Measurements from ENCODE around the gene THAP3. TPM values are rescaled to one million over a fixed set of nuclear protein-coding genes. Genes with fewer than 3 reads are reported as not detected.
"Not testable (repeated sequence)": the region's sequence is repeated elsewhere in the genome, so short reads cannot be mapped to it uniquely, and the experiment has no call there.

Gene THAP3
- total and polyA plus RNA-seq, 2 of the 8 experiments (the other 6 are each of a cell fraction or from before 2014, with no cell fraction given), result 8.2 to 15.3 TPM

DNA sequence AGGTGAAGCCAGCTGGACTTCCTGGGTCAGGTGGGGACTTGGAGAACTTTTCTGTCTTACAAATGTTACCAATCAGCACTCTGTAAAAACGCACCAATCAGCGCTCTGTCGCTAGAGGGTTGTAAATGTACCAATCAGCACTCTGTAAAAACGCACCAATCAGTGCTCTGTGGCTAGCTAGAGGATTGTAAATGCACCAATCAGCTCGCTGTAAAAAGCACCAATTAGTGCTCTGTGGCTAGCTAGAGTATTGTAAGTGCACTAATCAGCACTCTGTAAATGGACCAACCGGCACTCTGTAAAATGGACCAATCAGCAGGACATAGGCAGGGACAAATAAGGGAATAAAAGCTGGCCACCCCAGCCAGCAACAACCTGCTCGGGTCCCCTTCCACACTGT is 37.8 kb downstream of the THAP3 start:
- not testable (repeated sequence) for H3K27ac ChIP-seq (ENCODE audit: low read depth, low read length); H4K91ac ChIP-seq (replicated peaks; ENCODE audit: insufficient read length, low read length); H3K79me1 ChIP-seq (ENCODE audit: low read depth, low read length); FAIRE-seq; H2BK5ac ChIP-seq (ENCODE audit: low read depth, low read length); H3K23ac ChIP-seq (ENCODE audit: insufficient read length); H4K8ac ChIP-seq (ENCODE audit: extremely low read depth, insufficient read depth, low read length); H2BK20ac ChIP-seq (ENCODE audit: low read length); H3K14ac ChIP-seq (ENCODE audit: insufficient read length); H3K4me3 ChIP-seq (ENCODE audit: extremely low read depth in 1 of 4, insufficient read depth in 2 of 4, low read depth in 3 of 4, low read length in 4 of 4); H4K5ac ChIP-seq (ENCODE audit: insufficient read length, low read depth, low read length); H2BK120ac ChIP-seq (replicated peaks; ENCODE audit: low read depth, low read length); H2BK15ac ChIP-seq (ENCODE audit: low read length); H3K18ac ChIP-seq (ENCODE audit: extremely low read depth, low read length); H2AFZ ChIP-seq (ENCODE audit: low read length); H3K4me1 ChIP-seq (replicated peaks in 1 of 4; ENCODE audit: control insufficient read depth in 3 of 4, insufficient read depth in 4 of 4, low read length in 3 of 4); H3K9me3 ChIP-seq (ENCODE audit: insufficient read depth in 2 of 2, low read depth in 1 of 2, low read length in 1 of 2); H3K4me2 ChIP-seq (ENCODE audit: insufficient read depth in 1 of 2, low read depth in 2 of 2, low read length in 2 of 2); H3K9ac ChIP-seq (replicated peaks in 1 of 4; ENCODE audit: extremely low read depth in 1 of 4, low read depth in 3 of 4, low read length in 3 of 4); H3K27me3 ChIP-seq (replicated peaks in 1 of 4; ENCODE audit: control insufficient read depth in 3 of 4, extremely low read depth in 1 of 4, insufficient read depth in 3 of 4, low read length in 3 of 4); H2AK5ac ChIP-seq (ENCODE audit: low read depth, low read length); DNase-seq (ENCODE audit: low read depth in 1 of 2, low spot score in 2 of 2); H3K56ac ChIP-seq (replicated peaks; ENCODE audit: insufficient read length, low read depth, low read length); H3K4ac ChIP-seq (replicated peaks; ENCODE audit: insufficient read length, low read depth, low read length); H2BK12ac ChIP-seq (ENCODE audit: low read depth, low read length); H3K23me2 ChIP-seq (ENCODE audit: low read depth, low read length)
- WGBS, 2 experiments (ENCODE audit: extremely low coverage in 1 of 2, insufficient coverage in 1 of 2, insufficient read length in 1 of 2, insufficient replicate concordance in 2 of 2, low coverage in 1 of 2, low lambda C conversion rate in 2 of 2, missing lambda C conversion rate in 1 of 2), result 92% methylated on average over 7 of the region's 7 CpGs; no CpG with 5 or more reads in 1 of the 2 experiments
- POLR2A ChIA-PET (ENCODE audit: partially characterized antibody), result interaction anchor here (1.3 to 2.1 kb wide), 2 partner anchors 9 kb away, joined by 3 to 7 read pairs; no protein-coding TSS in a partner anchor
- peaks cover 0 to 13% of the 10 kb centered on the region in 2 experiments for H4K20me1 ChIP-seq (replicated peaks in 1 of 2; ENCODE audit: control insufficient read depth in 1 of 2, insufficient read depth in 2 of 2, low read length in 2 of 2)
- H3K79me2 ChIP-seq (ENCODE audit: control insufficient read depth in 1 of 2, insufficient read depth in 2 of 2, low read length in 2 of 2), result peaks cover 0 to 18% of the 10 kb centered on the region in 2 experiments; a peak in 1 of 4 replicates
- TF ChIP-seq SP1 (IDR thresholded peaks at IDR 0.05; ENCODE audit: low read depth, low read length), result 0 out of 2 replicates have a peak, but pooled peaks have one; percentile 62
- CTCF ChIA-PET (ENCODE audit: partially characterized antibody), result interaction anchor here (0.6 to 5.9 kb wide), 5 partner anchors 9 to 516 kb away, joined by 3 to 31 read pairs (median 3); no protein-coding TSS in a partner anchor
- peaks cover 1 to 23% (median 5%) of the 10 kb centered on the region in 4 experiments; a peak in 6 of 8 replicates for H3K36me3 ChIP-seq (ENCODE audit: control insufficient read depth in 2 of 4, insufficient read depth in 4 of 4, low read length in 3 of 4)

All from H1 (cell line).